ENCODE results near the gene DIRAS2. TPM values are rescaled to one million over a fixed set of nuclear protein-coding genes. Genes with fewer than 3 reads are reported as not detected.

DIRAS2 gene
- total RNA-seq, 1 donor: not detected

DNA sequence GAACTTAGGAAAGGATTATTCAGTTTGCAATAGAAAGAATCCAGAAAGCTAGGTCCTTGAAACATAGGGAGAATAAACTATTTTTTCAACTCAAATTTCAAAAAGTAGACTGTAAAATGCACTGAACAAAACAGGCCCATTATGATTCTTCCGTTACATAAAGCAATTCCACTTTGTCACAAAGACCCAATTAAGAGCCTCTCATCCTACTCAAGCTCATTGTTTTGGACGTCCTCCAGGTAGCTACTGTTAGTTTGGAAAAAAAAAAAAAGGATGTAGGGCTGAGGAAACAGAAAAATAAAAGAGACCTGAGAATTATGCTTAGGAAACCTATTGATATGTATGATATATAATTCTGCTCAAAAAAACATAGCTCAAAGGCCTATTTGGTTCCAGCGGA is 74.0 kb downstream of the DIRAS2 start:
- Histone ChIP-seq H3K36me3 (ENCODE audit: insufficient read depth, low read length) (no peaks in the 10 kb centered on the region), H4K20me1 (ENCODE audit: insufficient read depth, low read length) (no peaks in the 10 kb centered on the region), H3K27ac (ENCODE audit: low read depth, low read length) (no peak overlapping the region), H3K79me2 (ENCODE audit: insufficient read depth, low read length) (no peaks in the 10 kb centered on the region), H3K4me1 (ENCODE audit: insufficient read depth, low read length) (no peaks in the 10 kb centered on the region), H3K4me3 (ENCODE audit: insufficient read depth, low read length) (no peak overlapping the region), H3K9me3 (ENCODE audit: low read depth, low read length) (no peaks in the 10 kb centered on the region), H3K4me2 (ENCODE audit: insufficient read depth, low read length) (no peak overlapping the region), H3K27me3 (ENCODE audit: insufficient read depth, low read length) (no peaks in the 10 kb centered on the region), H2AFZ (ENCODE audit: low read length) (no peak overlapping the region)
- DNase-seq (ENCODE audit: insufficient read length, low spot score, missing footprints): no peak
- TF ChIP-seq, protein P1, sequence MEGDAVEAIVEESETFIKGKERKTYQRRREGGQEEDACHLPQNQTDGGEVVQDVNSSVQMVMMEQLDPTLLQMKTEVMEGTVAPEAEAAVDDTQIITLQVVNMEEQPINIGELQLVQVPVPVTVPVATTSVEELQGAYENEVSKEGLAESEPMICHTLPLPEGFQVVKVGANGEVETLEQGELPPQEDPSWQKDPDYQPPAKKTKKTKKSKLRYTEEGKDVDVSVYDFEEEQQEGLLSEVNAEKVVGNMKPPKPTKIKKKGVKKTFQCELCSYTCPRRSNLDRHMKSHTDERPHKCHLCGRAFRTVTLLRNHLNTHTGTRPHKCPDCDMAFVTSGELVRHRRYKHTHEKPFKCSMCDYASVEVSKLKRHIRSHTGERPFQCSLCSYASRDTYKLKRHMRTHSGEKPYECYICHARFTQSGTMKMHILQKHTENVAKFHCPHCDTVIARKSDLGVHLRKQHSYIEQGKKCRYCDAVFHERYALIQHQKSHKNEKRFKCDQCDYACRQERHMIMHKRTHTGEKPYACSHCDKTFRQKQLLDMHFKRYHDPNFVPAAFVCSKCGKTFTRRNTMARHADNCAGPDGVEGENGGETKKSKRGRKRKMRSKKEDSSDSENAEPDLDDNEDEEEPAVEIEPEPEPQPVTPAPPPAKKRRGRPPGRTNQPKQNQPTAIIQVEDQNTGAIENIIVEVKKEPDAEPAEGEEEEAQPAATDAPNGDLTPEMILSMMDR (IDR thresholded peaks at IDR 0.05; ENCODE audit: extremely low read depth, low read depth, low read length): no peak

DNA sequence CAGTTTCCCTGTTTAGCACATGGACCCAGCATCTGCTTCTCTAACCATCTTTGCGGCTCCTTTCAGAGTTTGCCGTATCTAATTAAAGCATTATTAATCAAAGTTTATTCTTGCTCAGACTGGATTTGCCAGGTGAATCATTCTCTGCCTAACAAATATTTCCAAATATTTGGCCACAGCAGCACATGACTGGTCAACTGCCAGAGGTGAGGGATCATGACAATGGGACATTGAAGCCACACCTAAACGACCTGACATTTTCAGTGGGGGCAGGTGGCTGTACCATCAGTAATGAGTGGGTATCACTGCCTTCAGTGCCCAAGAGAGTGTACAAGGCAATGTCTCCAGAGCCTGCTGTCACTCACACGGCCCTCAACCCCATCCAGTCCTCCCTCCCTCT is 80.4 kb downstream of the DIRAS2 start:
- no peaks in the 10 kb centered on the region for H3K9me3 ChIP-seq (ENCODE audit: low read depth, low read length)
- no peak for DNase-seq (ENCODE audit: insufficient read length, low spot score, missing footprints)
- no peak overlapping the region for H3K4me2 ChIP-seq (ENCODE audit: insufficient read depth, low read length)
- H2AFZ ChIP-seq (ENCODE audit: low read length): no peak overlapping the region
- H3K27ac ChIP-seq (ENCODE audit: low read depth, low read length): no peak overlapping the region
- no peaks in the 10 kb centered on the region for H3K79me2 ChIP-seq (ENCODE audit: insufficient read depth, low read length)
- no peak overlapping the region for H3K4me3 ChIP-seq (ENCODE audit: insufficient read depth, low read length)
- no peaks in the 10 kb centered on the region for H4K20me1 ChIP-seq (ENCODE audit: insufficient read depth, low read length)
- H3K27me3 ChIP-seq (ENCODE audit: insufficient read depth, low read length): no peaks in the 10 kb centered on the region
- H3K4me1 ChIP-seq (ENCODE audit: insufficient read depth, low read length): no peaks in the 10 kb centered on the region
- H3K36me3 ChIP-seq (ENCODE audit: insufficient read depth, low read length): no peaks in the 10 kb centered on the region
- TF ChIP-seq, protein P1 (IDR thresholded peaks at IDR 0.05; ENCODE audit: extremely low read depth, low read depth, low read length): no peak

Other genes with a start within 250 kb of the DIRAS2 start
- not detected in 2 replicates for gene SYK, start 159.0 kb upstream of the DIRAS2 start, total RNA-seq